ENCODE data around the gene RAB29.

DNA sequence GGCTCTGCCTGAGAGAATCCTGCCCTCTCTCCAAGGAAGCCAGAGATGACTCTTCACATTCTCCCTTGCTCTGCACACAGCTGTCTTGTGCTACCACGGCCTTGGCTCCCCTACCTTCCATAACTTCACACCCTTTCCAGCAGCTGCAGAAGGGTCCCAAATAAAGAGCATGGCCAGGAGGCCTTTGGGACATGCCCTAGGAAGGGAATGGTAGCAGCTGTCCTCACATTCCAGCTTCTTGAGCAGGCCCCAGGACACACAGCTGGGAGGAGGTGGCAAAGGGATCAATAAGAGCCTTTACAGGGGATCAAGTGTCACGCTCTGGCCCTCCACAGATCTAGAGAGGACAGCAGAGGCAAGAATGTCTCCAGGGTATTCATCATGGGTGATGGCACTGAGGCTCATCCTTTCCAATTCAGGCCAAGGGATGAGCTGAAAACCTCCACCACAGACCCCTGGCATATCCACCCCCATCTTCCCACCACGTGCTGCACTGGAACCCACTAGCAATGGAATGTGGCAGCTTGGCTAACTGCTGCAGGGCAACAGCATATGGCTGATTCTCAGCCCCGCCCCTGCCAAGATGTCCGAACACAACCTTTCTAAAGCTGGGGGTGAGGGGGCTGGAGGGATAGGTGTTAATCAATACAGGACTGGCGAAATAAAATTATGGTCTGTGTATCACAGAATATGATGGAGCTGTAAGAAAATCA lies 17.8 kb upstream of the RAB29 start:
- TF ChIP-seq POLR2AphosphoS5 (IDR thresholded peaks at IDR 0.05) = no peak
- TF ChIP-seq CTCF (IDR thresholded peaks at IDR 0.05) = no peak
- TF ChIP-seq EP300 (IDR thresholded peaks at IDR 0.05) = no peak

All from suprapubic skin (tissue), 4 donors.